Kidney (tissue), 14 donors: ENCODE data around the gene CCDC102A. TPM values are rescaled to one million over a fixed set of nuclear protein-coding genes. Genes with fewer than 3 reads are reported as not detected.

Source experiments
- DNase-seq, 5 donors: peaks; one replicate each; pipeline ENCODE4 v3.0.0-alpha.2; 2013 to 2020
- FAIRE-seq: peaks from 2 replicates; lab custom pipeline; 2012; peaks lifted over from hg19 to GRCh38; lab: Jason Lieb, UNC
- H3K27ac ChIP-seq, 2 donors: one replicate each; pipeline ENCODE4 v1.7.0; 2013; ENCODE audit warnings: low read depth in 2 of 2, low read length in 2 of 2, inconsistent platforms in 1 of 2
- H3K27me3 ChIP-seq: one replicate; pipeline ENCODE4 v1.7.1; 2013; ENCODE audit warnings: low read length, inconsistent platforms; ENCODE audit not compliant: control insufficient read depth, insufficient read depth
- H3K36me3 ChIP-seq, 3 donors: one replicate each; pipeline versions ENCODE4 v1.7.0 to v1.7.1; 2013; ENCODE audit warnings: low read length in 3 of 3, control low read depth in 1 of 3, inconsistent platforms in 1 of 3; ENCODE audit not compliant: insufficient read depth in 3 of 3, control insufficient read depth in 2 of 3
- H3K4me1 ChIP-seq, 3 donors: one replicate each; pipeline versions ENCODE4 v1.7.0 to v1.7.1; 2013; ENCODE audit warnings: low read length in 3 of 3, inconsistent platforms in 1 of 3, low read depth in 1 of 3; ENCODE audit not compliant: control insufficient read depth in 2 of 3, insufficient read depth in 2 of 3
- H3K4me3 ChIP-seq, 3 donors: one replicate each; pipeline versions ENCODE4 v1.7.0 to v1.8.1; 2013; ENCODE audit warnings: low read length in 3 of 3, control low read depth in 1 of 3, inconsistent platforms in 1 of 3
- H3K9ac ChIP-seq, 3 donors: one replicate each; pipeline versions ENCODE4 v1.7.0 to v1.7.1; 2013; ENCODE audit warnings: low read length in 3 of 3, control low read depth in 1 of 3, inconsistent platforms in 1 of 3
- H3K9me3 ChIP-seq, 3 donors: one replicate each; pipeline versions ENCODE4 v1.7.0 to v1.7.1; 2013; ENCODE audit warnings: low read length in 3 of 3, control low read depth in 1 of 3, inconsistent platforms in 1 of 3; ENCODE audit not compliant: control insufficient read depth in 2 of 3, insufficient read depth in 1 of 3
- CTCF ChIP-seq: IDR thresholded peaks from 3 replicates; pipeline ENCODE4 v1.5.1; 2012; ENCODE audit warnings: mild to moderate bottlenecking, moderate library complexity, borderline replicate concordance; ENCODE audit not compliant: insufficient read depth; ENCODE audit errors: extremely low read depth
- intact Hi-C: fragments of 100-400 bp; cut with DNase I; formaldehyde crosslinking; loops from one replicate; pipeline ENCODE4 v1.11.1; 2022
- polyA plus RNA-seq: library from polyadenylated mRNA; stranded (reverse); fragments of 350-450 nt; fragmentation: Illumina TruSeq; extraction: RNeasy Lipid Tissue Mini Kit (QIAGEN cat#74804); gene quantifications from one replicate; pipeline ENCODE4 v1.2.3, GENCODE V29; 2014; ENCODE audit warnings: low read depth, low replicate concordance; ENCODE audit not compliant: insufficient read depth
- total RNA-seq: library from RNA; stranded (reverse); fragmentation: NEBNext Ultra II Directional; extraction: Animal tissue kit (Norgen Biotek cat#: 25700); gene quantifications from one replicate; pipeline ENCODE4 v1.2.1, GENCODE V29; 2021
- donor health status: control.
- donor health status: control.
- donor health status: control.
- donor health status: control.
- donor health status: control.
- donor health status: DM: yes; HTN: yes; CAD: no.
- donor health status: Normal renal cell carcinoma (clear cell type).

Gene CCDC102A
- total and polyA plus RNA-seq, 2 donors from 2014 or later: 5.7 to 11.9 TPM

GRCh38 chr16:57519796-57520360, 16.5 kb downstream of the CCDC102A start:
- FAIRE-seq: no peak
- no peak overlapping the region for H3K9ac ChIP-seq

DNA sequence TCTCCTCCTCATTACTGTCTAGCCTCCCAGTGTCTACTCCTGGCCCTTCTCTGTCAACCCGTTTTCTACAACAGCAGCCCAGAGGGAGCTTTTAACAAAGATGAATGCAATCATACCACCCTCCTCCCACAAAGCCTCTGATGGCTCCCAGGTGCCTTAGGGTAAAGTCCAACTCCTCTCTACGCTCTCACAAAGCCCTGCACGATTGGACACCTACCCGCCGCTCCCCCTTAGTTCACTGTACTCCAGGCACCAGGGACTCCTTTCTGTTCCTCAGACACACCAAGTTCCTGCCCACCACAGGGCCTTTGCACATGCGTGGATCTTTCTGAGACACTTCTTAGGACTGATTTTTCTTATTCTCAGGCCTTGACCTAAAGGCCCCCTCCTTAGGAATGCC, 17.4 kb downstream of the CCDC102A start:
- intact Hi-C loops: loop anchor here (10.0 kb wide), 1 partner anchor 104 kb away; no protein-coding TSS in a partner anchor

More at GRCh38 chr16:57519796-57520360, 16.5 kb downstream of the CCDC102A start:
- Histone ChIP-seq H3K4me3 (no peak overlapping the region), H3K4me1 (peaks cover 0 to 2% (median 0%) of the 10 kb centered on the region in 3 donors), H3K36me3 (peaks cover 0 to 4% (median 3%) of the 10 kb centered on the region in 3 donors), H3K27ac (no peak overlapping the region), H3K9me3 (no peaks in the 10 kb centered on the region), H3K27me3 (no peaks in the 10 kb centered on the region)
- peak; percentile 85 to 90 (median 86) for DNase-seq
- intact Hi-C loops: loop anchor here (10.0 kb wide), 1 partner anchor 105 kb away; no protein-coding TSS in a partner anchor
- peak; percentile 95 for TF ChIP-seq CTCF

GRCh38 chr16:57518520-57518919, 17.9 kb downstream of the CCDC102A start:
- no peak for DNase-seq
- Histone ChIP-seq H3K4me3 (no peak overlapping the region), H3K9me3 (no peaks in the 10 kb centered on the region), H3K27ac (no peak overlapping the region), H3K27me3 (no peaks in the 10 kb centered on the region), H3K9ac (no peak overlapping the region), H3K4me1 (peaks cover 3 to 12% (median 4%) of the 10 kb centered on the region in 3 donors), H3K36me3 (peaks cover 3 to 4% (median 3%) of the 10 kb centered on the region in 3 donors)
- intact Hi-C loops: loop anchor here (10.0 kb wide), 1 partner anchor 104 kb away; no protein-coding TSS in a partner anchor
- no peak for TF ChIP-seq CTCF
- no peak for FAIRE-seq

More for the DNA sequence above, 17.4 kb downstream of the CCDC102A start:
- peaks cover under 1 to 4% (median 3%) of the 10 kb centered on the region in 3 donors for H3K36me3 ChIP-seq
- H3K4me3 ChIP-seq: no peak overlapping the region
- H3K27me3 ChIP-seq: no peaks in the 10 kb centered on the region
- H3K27ac ChIP-seq: no peak overlapping the region
- no peak for TF ChIP-seq CTCF
- H3K4me1 ChIP-seq: peaks cover 0 to 9% (median 0%) of the 10 kb centered on the region in 3 donors
- DNase-seq: no peak
- FAIRE-seq: no peak
- no peak overlapping the region for H3K9ac ChIP-seq
- no peaks in the 10 kb centered on the region for H3K9me3 ChIP-seq
